HUES6 (cell line): ENCODE data around the gene ARAP1.
A peak's percentile ranks its signal among the peaks of the same experiment; 100 is the strongest.
"Not testable (repeated sequence)": the region's sequence is repeated elsewhere in the genome, so short reads cannot be mapped to it uniquely, and the experiment has no call there.

Experiments used
- H3K27ac ChIP-seq: 2 replicates; pipeline ENCODE4 v1.7.0; 2013; ENCODE audit warnings: low read depth, mild to moderate bottlenecking, low read length, inconsistent platforms
- H3K27me3 ChIP-seq: 2 replicates; pipeline ENCODE4 v1.6.1; 2013; ENCODE audit warnings: low read length; ENCODE audit not compliant: control insufficient read depth, insufficient read depth
- H3K36me3 ChIP-seq: 2 replicates; pipeline ENCODE4 v1.6.1; 2013; ENCODE audit warnings: low read length; ENCODE audit not compliant: control insufficient read depth, insufficient read depth
- H3K4me1 ChIP-seq: 2 replicates; pipeline ENCODE4 v1.6.1; 2013; ENCODE audit warnings: low read length; ENCODE audit not compliant: control insufficient read depth, insufficient read depth
- H3K4me3 ChIP-seq: 2 replicates; pipeline ENCODE4 v1.5.1; 2013; ENCODE audit warnings: low read depth, low read length
- H3K9ac ChIP-seq: one replicate; pipeline ENCODE4 v1.6.1; 2013; ENCODE audit warnings: mild to moderate bottlenecking, low read length
- H3K9me3 ChIP-seq: 2 replicates; pipeline ENCODE4 v1.6.1; 2013; ENCODE audit warnings: low read depth, low read length; ENCODE audit not compliant: control insufficient read depth, insufficient read depth

ARAP1 gene

DNA sequence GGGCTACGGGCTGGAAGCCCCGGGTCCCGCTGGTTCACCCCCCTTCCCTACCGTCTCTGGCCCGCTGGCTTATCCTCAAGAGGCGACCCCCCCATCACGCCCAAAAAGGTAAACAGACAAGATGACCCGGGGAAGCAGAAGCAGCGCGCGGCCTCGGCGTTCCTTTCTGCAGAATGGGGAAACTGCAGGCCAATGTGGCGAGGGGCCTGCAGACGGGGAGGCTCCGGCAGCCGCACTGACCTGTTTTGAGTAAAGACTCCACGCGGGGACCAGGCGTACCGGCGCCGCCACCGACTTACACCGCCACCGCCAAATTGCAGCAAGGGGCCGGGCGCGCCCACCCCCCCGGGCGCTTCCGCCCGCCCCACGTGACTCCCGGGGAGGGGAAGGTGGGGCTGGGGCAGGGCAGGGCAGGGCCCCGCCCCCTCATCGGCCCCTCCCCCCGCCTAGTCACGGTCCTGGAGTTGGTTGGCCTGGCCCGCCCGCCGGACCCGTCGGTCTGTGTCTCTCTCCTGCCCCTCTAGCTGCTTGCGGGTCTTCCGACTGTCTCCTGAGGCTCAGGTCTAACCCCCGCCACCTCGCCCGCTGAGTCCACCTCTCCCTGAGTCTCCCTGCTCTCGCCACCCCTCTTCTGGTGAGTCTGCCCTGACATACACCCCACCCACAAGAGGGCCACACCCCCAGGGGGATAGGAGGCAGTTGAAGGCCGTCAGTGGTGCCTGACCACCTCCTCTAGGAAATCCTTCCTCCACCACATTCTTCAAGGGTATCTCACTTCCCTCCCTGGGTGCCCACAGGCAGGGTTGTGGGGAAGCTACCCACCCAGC lies at the start of gene ARAP1:
ARAP1 (minus strand) TSS at position 321 of the 827 bp plus-strand sequence. CDS start 25,280 bp downstream, outside the sequence.
- Histone ChIP-seq H3K27ac (peak within 1 kb of the TSS; percentile 70; the same call in 1 of the 2 replicates), H3K4me3 (peak within 1 kb of the TSS; percentile 85), H3K9me3 (no peaks in the 10 kb centered on the region), H3K4me1 (peaks cover 37% of the 10 kb centered on the region), H3K9ac (peak within 1 kb of the TSS; percentile 80), H3K36me3 (peaks cover 12% of the 10 kb centered on the region; the same call in 1 of the 2 replicates), H3K27me3 (no peaks in the 10 kb centered on the region)

DNA sequence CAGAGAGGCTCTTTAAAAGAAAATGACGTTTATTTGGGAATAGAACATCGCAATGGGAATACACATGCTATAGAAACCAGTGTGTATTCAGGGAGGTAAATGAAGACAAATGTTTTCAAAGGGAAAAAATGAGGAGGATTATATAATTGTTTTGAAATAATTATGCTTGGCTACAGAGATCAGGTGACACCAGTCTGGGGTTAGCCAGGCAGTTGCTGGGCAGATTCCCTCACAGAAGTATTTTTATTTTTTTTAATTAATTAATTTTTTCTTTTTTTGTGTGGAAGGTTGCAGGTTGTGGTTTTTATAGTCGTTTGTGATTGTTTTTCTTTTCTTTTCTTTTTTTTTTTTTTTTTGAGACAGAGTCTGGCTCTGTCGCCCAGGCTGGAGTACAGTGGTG lies 47.2 kb upstream of the ARAP1 start:
- Histone ChIP-seq H3K36me3 (no peaks in the 10 kb centered on the region), H3K9ac (no peak overlapping the region), H3K9me3 (no peaks in the 10 kb centered on the region), H3K4me1 (peaks cover 18% of the 10 kb centered on the region), H3K27me3 (no peaks in the 10 kb centered on the region), H3K4me3 (no peak overlapping the region), H3K27ac (no peak overlapping the region)

DNA sequence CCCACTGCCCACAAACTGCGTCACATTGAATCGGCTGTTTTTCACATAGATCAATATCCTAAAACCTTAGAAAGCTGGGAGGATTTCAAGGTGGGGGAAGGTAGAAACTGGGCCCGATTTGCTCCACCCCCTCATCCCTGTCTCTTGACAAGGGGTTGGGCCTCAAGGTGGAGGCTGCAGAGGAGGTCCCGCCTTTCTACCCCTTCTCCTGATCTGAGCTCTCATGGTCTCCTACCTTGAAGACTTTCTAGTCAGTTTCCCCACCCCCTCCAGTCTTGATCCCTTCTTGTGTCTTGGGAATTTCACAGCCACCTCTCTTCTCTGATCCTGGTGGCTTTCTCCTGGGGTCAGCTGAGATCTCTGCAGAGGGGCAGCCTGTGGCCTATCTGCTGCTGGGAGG lies 46.2 kb upstream of the ARAP1 start:
- no peaks in the 10 kb centered on the region for H3K9me3 ChIP-seq
- H3K27ac ChIP-seq = no peak overlapping the region
- H3K4me3 ChIP-seq = no peak overlapping the region
- no peak overlapping the region for H3K9ac ChIP-seq
- no peaks in the 10 kb centered on the region for H3K36me3 ChIP-seq
- peaks cover 18% of the 10 kb centered on the region for H3K4me1 ChIP-seq
- no peaks in the 10 kb centered on the region for H3K27me3 ChIP-seq

DNA sequence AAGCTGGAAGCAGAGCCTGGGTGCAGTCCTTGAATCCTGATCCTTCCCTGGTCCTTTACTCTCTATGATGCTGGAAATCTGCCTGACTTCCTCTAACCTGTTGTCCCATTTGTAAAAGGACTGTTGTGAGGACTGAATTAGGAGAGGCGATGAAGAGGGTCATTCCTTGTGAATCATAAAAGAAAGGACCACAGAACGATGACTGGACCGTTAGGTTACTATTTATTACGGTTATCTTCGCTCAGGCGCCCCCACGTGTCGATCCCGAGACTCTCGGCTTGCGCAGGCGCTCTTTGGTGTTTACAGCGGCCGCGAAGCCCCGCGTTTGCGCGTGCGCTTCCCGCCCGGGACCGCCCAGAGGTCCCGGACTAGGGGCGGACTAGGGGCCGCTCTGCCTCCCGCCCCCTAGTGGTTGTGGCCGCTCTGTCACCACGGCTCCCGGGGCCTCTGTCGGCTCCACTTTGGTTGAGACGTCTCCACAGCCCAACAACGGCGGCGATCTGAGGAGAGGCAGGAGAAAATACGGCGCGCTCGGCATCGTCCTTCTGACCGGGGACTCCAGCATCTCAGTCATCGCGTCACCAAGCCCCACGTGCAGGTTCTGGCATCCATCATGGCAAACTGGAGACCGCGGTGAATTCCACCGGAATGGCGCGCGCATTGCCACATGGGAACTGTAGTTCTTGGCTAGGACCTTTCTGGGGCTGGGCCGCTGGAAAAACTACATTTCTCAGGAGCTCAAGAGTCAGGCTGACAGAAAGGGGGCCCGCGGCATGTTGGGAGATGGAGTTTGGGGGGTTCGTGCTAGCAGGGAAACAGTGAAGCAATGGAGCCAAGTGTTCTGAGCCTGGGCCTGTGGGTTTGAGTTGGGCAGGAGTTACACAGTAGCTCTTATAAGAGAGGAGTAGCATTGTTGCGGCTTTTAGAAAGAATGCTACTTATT lies 41.5 kb upstream of the ARAP1 start, which contains the start of gene STARD10:
STARD10 (minus strand) TSS at position 623 of the 943 bp plus-strand sequence. CDS start 12,866 bp downstream, outside the sequence.
- Histone ChIP-seq H3K4me1 (peaks cover 19% of the 10 kb centered on the region), H3K27me3 (no peaks in the 10 kb centered on the region), H3K36me3 (no peaks in the 10 kb centered on the region), H3K4me3 (peak within 1 kb of the TSS; percentile 88), H3K9me3 (no peaks in the 10 kb centered on the region), H3K9ac (peak within 1 kb of the TSS; percentile 72), H3K27ac (no peak within 1 kb of the TSS; the same call in 1 of the 2 replicates)

DNA sequence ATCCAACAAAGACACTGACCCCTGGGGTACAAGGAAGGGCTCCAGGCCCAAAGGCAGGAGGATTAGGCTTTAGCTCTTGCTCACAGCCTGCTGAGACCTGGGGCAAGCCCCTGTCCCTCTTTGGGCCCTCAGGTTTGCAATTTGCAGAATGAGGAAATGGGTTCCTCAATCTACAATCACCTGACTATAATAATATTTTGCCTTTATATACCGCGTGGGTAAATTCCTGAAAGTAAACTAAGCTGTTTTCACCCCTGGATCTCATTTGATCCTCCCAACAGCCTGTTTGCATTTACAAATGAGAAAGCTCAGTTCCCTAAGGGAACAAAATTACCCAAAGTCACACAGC lies 40.8 kb upstream of the ARAP1 start:
- Histone ChIP-seq H3K4me3 (peak overlapping the region; percentile 88), H3K9me3 (no peaks in the 10 kb centered on the region), H3K27ac (no peak overlapping the region), H3K4me1 (peaks cover 15% of the 10 kb centered on the region), H3K36me3 (no peaks in the 10 kb centered on the region), H3K9ac (no peak overlapping the region), H3K27me3 (no peaks in the 10 kb centered on the region)

DNA sequence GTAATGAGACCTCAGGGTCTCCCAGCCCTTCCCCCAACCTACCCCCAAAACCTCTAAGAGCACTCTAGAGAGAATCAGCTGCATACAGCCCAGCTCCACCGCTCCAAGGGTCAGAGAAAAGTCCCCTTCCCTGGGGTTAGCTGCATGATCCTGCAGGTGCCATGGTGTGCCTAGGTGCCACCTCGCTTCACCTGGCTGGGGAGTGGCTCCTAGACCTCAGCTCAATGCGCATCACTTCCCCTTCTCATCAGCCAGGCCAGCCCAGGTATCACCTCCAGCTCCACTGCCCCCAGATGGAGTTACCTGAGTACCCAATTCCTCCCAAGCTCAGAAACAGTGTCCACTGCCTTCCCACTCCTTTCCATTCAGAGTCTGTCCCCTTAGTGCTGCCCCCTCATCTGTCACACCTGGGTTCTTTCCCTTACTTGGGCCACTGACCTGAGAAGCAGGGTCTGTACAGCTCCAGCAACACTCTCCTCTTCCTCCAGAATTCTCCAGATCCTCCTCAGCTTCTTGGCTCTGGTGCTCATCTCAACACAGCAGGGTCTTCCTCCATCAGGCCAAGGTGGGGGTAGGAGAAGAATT lies 40.3 kb upstream of the ARAP1 start:
- no peak overlapping the region for H3K4me3 ChIP-seq
- no peaks in the 10 kb centered on the region for H3K27me3 ChIP-seq
- peaks cover 15% of the 10 kb centered on the region for H3K4me1 ChIP-seq
- no peaks in the 10 kb centered on the region for H3K36me3 ChIP-seq
- H3K9me3 ChIP-seq = no peaks in the 10 kb centered on the region
- no peak overlapping the region for H3K9ac ChIP-seq
- H3K27ac ChIP-seq = no peak overlapping the region

DNA sequence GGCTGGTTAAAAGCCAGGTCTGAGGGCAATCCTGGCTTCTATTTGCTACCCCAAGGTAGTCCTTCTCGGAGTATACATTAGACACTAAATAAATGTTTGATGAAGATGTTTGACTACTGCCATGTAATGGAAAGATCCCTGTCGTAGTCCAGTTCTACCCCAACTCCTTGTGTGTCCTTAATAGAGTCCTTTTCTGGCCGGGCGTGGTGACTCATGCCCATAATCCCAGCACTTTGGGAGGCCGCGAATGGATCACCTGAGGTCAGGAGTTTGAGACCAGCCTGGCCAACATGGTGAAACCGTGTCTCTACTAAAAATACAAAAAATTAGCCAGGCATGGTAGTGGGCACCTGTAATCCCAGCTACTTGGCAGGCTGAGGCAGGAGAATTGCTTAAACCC lies 39.0 kb upstream of the ARAP1 start:
- H3K36me3 ChIP-seq, H3K27ac ChIP-seq, H3K27me3 ChIP-seq, H3K9ac ChIP-seq, H3K9me3 ChIP-seq, H3K4me3 ChIP-seq: not testable (repeated sequence)
- peaks cover 27% of the 10 kb centered on the region for H3K4me1 ChIP-seq

DNA sequence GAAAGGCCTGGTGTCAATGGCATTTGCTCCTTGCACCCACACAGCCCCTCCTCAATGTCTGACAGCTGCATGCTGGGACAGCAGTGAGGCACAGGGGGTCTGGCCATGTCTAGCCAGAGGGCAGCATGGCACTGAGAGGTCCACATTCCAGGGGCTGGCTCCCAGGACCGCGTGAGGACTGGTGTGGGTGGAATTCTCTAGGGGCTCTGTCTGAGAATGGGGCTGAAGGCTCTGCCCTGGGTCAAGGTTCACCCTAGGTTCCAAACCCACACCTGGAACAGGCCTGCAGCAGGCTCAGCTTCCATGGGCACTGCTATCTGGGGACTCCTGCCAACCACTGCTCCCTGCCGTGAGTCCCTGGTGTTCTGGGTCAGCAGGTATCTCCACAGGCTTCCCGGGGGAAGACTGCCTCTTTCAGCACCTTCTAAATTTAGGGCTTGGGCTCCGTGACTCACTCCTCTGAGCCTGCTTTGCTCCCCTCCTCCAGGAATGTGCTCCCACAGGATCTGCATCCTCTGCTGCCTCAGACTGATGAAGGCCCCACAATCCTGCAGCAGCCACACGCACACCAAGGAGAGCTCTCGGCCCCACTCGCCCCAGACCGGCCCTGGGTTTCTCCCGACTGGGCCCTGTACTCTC lies 37.4 kb upstream of the ARAP1 start:
- H3K9ac ChIP-seq = no peak overlapping the region

DNA sequence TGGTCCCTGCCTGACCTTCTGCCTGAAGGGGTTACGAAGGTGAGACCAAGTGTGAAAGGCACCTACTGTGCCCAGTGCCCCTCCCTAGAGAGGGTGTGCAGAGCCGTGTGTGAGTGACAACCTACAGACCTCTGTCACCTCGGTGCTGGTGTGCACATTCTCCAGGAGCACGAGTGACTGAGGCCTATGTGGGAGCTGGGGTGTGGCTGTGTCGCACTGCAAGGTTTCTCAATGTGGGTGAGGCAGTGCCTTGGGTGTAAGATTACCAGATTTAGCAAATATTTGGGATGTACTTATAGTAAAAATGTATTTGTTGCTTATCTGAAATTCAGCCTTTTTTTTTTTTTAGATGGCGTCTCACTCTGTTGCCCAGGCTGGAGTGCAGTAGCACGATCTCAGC lies 36.0 kb upstream of the ARAP1 start:
- H3K4me1 ChIP-seq = peaks cover 25% of the 10 kb centered on the region
- no peaks in the 10 kb centered on the region for H3K36me3 ChIP-seq
- no peaks in the 10 kb centered on the region for H3K27me3 ChIP-seq
- H3K9me3 ChIP-seq = no peaks in the 10 kb centered on the region
- H3K27ac ChIP-seq = no peak overlapping the region
- H3K9ac ChIP-seq = no peak overlapping the region
- no peak overlapping the region for H3K4me3 ChIP-seq

More for the DNA sequence above, 37.4 kb upstream of the ARAP1 start:
- H3K27ac ChIP-seq = no peak overlapping the region
- no peaks in the 10 kb centered on the region for H3K27me3 ChIP-seq
- no peaks in the 10 kb centered on the region for H3K9me3 ChIP-seq
- H3K4me3 ChIP-seq = no peak overlapping the region
- H3K4me1 ChIP-seq = peaks cover 27% of the 10 kb centered on the region
- H3K36me3 ChIP-seq = no peaks in the 10 kb centered on the region

DNA sequence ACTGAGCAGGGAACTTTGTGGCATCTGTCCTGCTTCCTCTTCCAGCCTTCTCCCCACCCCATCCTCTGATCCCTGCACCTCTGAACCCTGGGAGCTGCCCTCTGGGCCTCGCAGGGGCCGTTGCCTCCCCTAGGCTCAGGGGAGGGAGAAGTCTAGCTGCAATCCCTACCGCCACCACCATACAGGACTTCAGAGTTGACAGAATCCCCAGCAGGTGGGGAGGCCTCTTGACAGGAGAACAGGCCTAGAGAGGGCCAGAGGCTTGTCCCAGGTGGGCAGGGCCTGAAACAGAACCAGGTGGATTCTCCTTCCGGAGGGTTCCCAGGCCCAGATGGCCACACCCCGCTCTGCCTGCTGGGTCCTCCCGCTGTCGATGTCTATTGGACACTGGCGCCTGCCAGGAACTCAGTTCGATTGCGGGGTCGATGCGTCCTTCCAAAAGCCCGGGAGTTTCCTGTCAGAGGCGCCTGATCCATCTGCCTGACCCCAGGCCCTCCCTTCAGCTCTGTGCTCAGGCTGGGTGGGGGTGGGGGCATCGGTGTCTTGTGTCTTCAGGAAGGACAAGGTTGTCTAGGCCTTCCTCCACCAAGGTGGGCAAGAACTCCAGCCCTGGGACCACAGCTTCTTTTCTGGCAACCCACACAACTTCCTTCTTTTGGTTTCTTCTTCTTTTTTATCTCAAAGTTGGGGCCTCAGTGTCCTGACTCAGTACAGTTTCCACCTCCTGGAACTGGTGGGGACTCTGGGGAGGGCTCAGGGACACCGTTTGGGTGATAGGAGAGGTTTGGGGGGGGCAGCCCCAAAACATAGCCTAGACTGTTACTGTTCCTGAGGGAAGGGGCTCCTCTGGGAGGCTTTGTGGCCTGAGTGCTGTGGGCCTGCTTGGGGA lies 35.3 kb upstream of the ARAP1 start:
- Histone ChIP-seq H3K9ac (no peak overlapping the region), H3K36me3 (no peaks in the 10 kb centered on the region), H3K27me3 (no peaks in the 10 kb centered on the region), H3K9me3 (no peaks in the 10 kb centered on the region), H3K4me1 (peaks cover 30% of the 10 kb centered on the region), H3K4me3 (no peak overlapping the region), H3K27ac (no peak overlapping the region)
